ENCODE data around the gene PRDM4. TPM values are rescaled to one million over a fixed set of nuclear protein-coding genes. Genes with fewer than 3 reads are reported as not detected.

The PRDM4 gene
- total RNA-seq, 1 experiment from 2014 or later: 32.9 TPM

DNA sequence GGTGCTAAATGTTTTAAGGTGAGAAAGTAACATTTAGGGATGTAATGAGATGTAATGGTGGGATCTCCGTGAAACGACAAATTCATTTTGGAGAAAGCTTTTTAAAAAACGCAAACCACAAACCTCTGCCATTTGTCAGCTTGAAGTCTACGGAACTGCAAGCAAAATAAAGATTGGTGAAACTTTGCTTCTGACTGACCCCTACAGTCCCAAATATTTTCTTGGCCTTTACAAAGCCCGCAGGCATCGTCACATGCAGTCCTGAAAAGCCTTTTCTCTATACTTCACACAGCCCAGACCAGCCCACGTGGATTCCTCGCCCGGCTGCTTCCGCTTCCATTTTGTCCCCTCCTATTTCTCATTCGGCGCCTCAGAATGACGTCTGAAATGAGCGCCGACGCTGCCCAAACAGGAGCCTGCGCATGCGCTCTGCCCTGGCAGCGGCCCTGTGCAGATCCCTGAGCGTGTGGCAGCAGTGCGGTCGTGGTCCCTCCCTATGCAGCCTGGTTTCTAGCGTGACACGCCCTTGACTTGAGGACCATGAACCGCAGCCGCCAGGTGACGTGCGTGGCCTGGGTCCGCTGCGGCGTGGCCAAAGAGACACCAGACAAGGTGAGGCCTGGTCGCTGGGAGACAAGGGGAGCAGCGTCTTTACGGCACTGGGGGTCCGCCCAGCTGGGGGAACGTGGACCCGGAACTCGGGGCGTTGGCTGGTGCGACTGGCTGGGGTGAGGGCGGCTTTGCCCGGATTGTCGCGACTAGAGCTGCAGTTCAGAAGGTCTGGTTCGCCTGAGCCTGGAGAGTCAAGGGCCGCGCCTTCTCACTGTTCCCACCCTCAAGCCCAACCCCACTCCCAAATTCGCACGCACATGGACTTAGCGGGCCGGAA, 75.3 kb downstream of the PRDM4 start, which contains the start of gene PWP1:
Gene PWP1 (plus strand): TSS at position 440 of the 889 bp plus-strand sequence. CDS start 101 bp downstream, at position 541.
- H4K20me1 ChIP-seq (ENCODE audit: insufficient read depth): no peaks in the 10 kb centered on the region
- peak; percentile 97 for TF ChIP-seq SRF (IDR thresholded peaks at IDR 0.05; ENCODE audit: low read depth)
- TF ChIP-seq, protein P1, sequence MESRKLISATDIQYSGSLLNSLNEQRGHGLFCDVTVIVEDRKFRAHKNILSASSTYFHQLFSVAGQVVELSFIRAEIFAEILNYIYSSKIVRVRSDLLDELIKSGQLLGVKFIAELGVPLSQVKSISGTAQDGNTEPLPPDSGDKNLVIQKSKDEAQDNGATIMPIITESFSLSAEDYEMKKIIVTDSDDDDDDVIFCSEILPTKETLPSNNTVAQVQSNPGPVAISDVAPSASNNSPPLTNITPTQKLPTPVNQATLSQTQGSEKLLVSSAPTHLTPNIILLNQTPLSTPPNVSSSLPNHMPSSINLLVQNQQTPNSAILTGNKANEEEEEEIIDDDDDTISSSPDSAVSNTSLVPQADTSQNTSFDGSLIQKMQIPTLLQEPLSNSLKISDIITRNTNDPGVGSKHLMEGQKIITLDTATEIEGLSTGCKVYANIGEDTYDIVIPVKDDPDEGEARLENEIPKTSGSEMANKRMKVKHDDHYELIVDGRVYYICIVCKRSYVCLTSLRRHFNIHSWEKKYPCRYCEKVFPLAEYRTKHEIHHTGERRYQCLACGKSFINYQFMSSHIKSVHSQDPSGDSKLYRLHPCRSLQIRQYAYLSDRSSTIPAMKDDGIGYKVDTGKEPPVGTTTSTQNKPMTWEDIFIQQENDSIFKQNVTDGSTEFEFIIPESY (IDR thresholded peaks at IDR 0.05; ENCODE audit: extremely low read depth, insufficient replicate concordance, low read length): no peak
- TF ChIP-seq YY1 (IDR thresholded peaks at IDR 0.05; ENCODE audit: extremely low read depth, insufficient replicate concordance, low read depth, low read length): peak; percentile 91
- no peak for TF ChIP-seq TCF7L2 (IDR thresholded peaks at IDR 0.05; ENCODE audit: borderline replicate concordance, extremely low read depth, insufficient read depth, insufficient read length)
- TF ChIP-seq CBX3 (IDR thresholded peaks at IDR 0.05; ENCODE audit: low read depth): no peak
- peak; percentile 91 for TF ChIP-seq POLR2AphosphoS5 (IDR thresholded peaks at IDR 0.05; ENCODE audit: low read depth, low read length)
- TF ChIP-seq SP1 (IDR thresholded peaks at IDR 0.05; ENCODE audit: low read depth): peak; percentile 66; the same call in 1 of the 2 replicates
- peak; percentile 99 for TF ChIP-seq SIN3A (IDR thresholded peaks at IDR 0.05; ENCODE audit: low read depth)
- TF ChIP-seq RAD21 (IDR thresholded peaks at IDR 0.05; ENCODE audit: low read depth): no peak
- peak; percentile 81 for TF ChIP-seq ELF1 (IDR thresholded peaks at IDR 0.05; ENCODE audit: borderline replicate concordance, low read depth)
- TF ChIP-seq ZNF274 (IDR thresholded peaks at IDR 0.05; ENCODE audit: low read depth, low read length): no peak
- TF ChIP-seq, protein P2, sequence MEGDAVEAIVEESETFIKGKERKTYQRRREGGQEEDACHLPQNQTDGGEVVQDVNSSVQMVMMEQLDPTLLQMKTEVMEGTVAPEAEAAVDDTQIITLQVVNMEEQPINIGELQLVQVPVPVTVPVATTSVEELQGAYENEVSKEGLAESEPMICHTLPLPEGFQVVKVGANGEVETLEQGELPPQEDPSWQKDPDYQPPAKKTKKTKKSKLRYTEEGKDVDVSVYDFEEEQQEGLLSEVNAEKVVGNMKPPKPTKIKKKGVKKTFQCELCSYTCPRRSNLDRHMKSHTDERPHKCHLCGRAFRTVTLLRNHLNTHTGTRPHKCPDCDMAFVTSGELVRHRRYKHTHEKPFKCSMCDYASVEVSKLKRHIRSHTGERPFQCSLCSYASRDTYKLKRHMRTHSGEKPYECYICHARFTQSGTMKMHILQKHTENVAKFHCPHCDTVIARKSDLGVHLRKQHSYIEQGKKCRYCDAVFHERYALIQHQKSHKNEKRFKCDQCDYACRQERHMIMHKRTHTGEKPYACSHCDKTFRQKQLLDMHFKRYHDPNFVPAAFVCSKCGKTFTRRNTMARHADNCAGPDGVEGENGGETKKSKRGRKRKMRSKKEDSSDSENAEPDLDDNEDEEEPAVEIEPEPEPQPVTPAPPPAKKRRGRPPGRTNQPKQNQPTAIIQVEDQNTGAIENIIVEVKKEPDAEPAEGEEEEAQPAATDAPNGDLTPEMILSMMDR (IDR thresholded peaks at IDR 0.05 in 2 of 3, conservative IDR thresholded peaks at IDR 0.05 in 1 of 3; ENCODE audit: borderline replicate concordance in 1 of 3, insufficient read depth in 1 of 3, low read depth in 2 of 3, low read length in 2 of 3): no peak
- TF ChIP-seq POLR2A (IDR thresholded peaks at IDR 0.05; ENCODE audit: borderline replicate concordance, extremely low read depth, insufficient read depth, insufficient read length): peak; percentile 77
- peak; percentile 94 for TF ChIP-seq ZFX (IDR thresholded peaks at IDR 0.05)
- TF ChIP-seq, protein P3, sequence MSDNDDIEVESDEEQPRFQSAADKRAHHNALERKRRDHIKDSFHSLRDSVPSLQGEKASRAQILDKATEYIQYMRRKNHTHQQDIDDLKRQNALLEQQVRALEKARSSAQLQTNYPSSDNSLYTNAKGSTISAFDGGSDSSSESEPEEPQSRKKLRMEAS (IDR thresholded peaks at IDR 0.05): peak; percentile 100
- peak within 1 kb of the TSS; percentile 89 for H3K4me2 ChIP-seq (ENCODE audit: low read length)
- POLR2A ChIA-PET: interaction anchor here (0.7 to 0.9 kb wide), 2 partner anchors 10 to 30 kb away, joined by 3 to 6 read pairs; no protein-coding TSS in a partner anchor
- H2AFZ ChIP-seq (ENCODE audit: low read depth, low read length, poor library complexity, severe bottlenecking): peak within 1 kb of the TSS; percentile 40
- H3K9ac ChIP-seq (ENCODE audit: low read length): peak within 1 kb of the TSS; percentile 95
- no peaks in the 10 kb centered on the region for H3K27me3 ChIP-seq (ENCODE audit: insufficient read depth, low read length)
- peak within 1 kb of the TSS; percentile 97 to 99 for H3K4me3 ChIP-seq (replicated peaks in 1 of 2; ENCODE audit: low read depth in 1 of 2, low read length in 2 of 2)
- RAD21 ChIA-PET (ENCODE audit: low non-redundant PET in 1 of 2, low total read pairs in 2 of 2, uncharacterized antibody in 2 of 2, unreplicated experiment in 2 of 2): no interaction called here
- H3K27ac ChIP-seq (ENCODE audit: low read depth, low read length): peak within 1 kb of the TSS; percentile 71
- no peaks in the 10 kb centered on the region for H3K9me2 ChIP-seq (ENCODE audit: insufficient read depth)
- peaks cover 45% of the 10 kb centered on the region for H3K79me2 ChIP-seq (ENCODE audit: insufficient read depth, low read length)
- CTCF ChIA-PET: interaction anchor here (0.8 to 1.7 kb wide), 2 partner anchors 10 to 15 kb away, joined by 3 to 6 read pairs; no protein-coding TSS in a partner anchor
- H3K4me1 ChIP-seq (ENCODE audit: control insufficient read depth in 1 of 2, insufficient read depth in 2 of 2, low read length in 2 of 2): peaks cover 0 to 14% of the 10 kb centered on the region in 2 experiments; a peak in 3 of 4 replicates
- ATAC-seq: peak; percentile 93
- peak; percentile 94 for DNase-seq (ENCODE audit: low read depth, low spot score)
- no peaks in the 10 kb centered on the region for H3K9me3 ChIP-seq (ENCODE audit: control insufficient read depth in 1 of 2, insufficient read depth in 1 of 2, low read depth in 1 of 2, low read length in 2 of 2)
- intact Hi-C loops (cut with micrococcal nuclease): loop anchor here (2.0 kb wide), 1 partner anchor 75 kb away; the partner anchor contains the start of gene PRDM4
- BruUV-seq (replicated peaks): TSS peak; percentile 72
- H3K36me3 ChIP-seq (ENCODE audit: control insufficient read depth in 1 of 2, insufficient read depth in 2 of 2, low read length in 2 of 2): peaks cover 16 to 22% of the 10 kb centered on the region in 2 experiments
